Activated CD8-positive, alpha-beta memory T cell treated with anti-CD3 and anti-CD28 coated beads, Interleukin-2, amount 50 U/mL, for 48 hours (primary cell): ENCODE results near the gene GJD4.

Source experiments
- DNase-seq: peaks from one replicate; pipeline ENCODE4 v3.0.0-alpha.2; 2020

Gene GJD4

GRCh38 chr10:35605191-35605590 is at the start of gene GJD4:
Gene GJD4, plus strand, starts transcription at chr10:35605341. Its CDS starts 227 bp downstream, at chr10:35605568.
- no peak for DNase-seq

GRCh38 chr10:35555962-35556930 is 48.9 kb upstream of the GJD4 start:
- no peak for DNase-seq

GRCh38 chr10:35558276-35558675 is 46.9 kb upstream of the GJD4 start:
- no peak for DNase-seq

- no peak for DNase-seq
Measured at GRCh38 chr10:35559416-35559815, 45.7 kb upstream of the GJD4 start.

- DNase-seq: no peak
Measured at GRCh38 chr10:35561715-35562114, 43.4 kb upstream of the GJD4 start.

- no peak for DNase-seq
Measured at GRCh38 chr10:35562427-35562826, 42.7 kb upstream of the GJD4 start.

- DNase-seq: peak; percentile 61
Measured at GRCh38 chr10:35563261-35563891, 41.8 kb upstream of the GJD4 start.

GRCh38 chr10:35564341-35564968 is 40.7 kb upstream of the GJD4 start:
- DNase-seq: no peak

- DNase-seq: no peak
Measured at GRCh38 chr10:35565602-35566081, 39.5 kb upstream of the GJD4 start.

GRCh38 chr10:35567951-35568350 is 37.2 kb upstream of the GJD4 start:
- DNase-seq: no peak

- DNase-seq: no peak
Measured at GRCh38 chr10:35568483-35569015, 36.6 kb upstream of the GJD4 start.

- DNase-seq: no peak
Measured at GRCh38 chr10:35569111-35569707, 35.9 kb upstream of the GJD4 start.

GRCh38 chr10:35569836-35570235 is 35.3 kb upstream of the GJD4 start:
- DNase-seq: no peak

GRCh38 chr10:35570397-35570796 is 34.7 kb upstream of the GJD4 start:
- no peak for DNase-seq

GRCh38 chr10:35572583-35572982 is 32.6 kb upstream of the GJD4 start:
- DNase-seq: no peak

GRCh38 chr10:35573796-35574195 is 31.3 kb upstream of the GJD4 start:
- no peak for DNase-seq

- no peak for DNase-seq
Measured at GRCh38 chr10:35574924-35575352, 30.2 kb upstream of the GJD4 start.

- DNase-seq: no peak
Measured at GRCh38 chr10:35575640-35576039, 29.5 kb upstream of the GJD4 start.

GRCh38 chr10:35576730-35577129 is 28.4 kb upstream of the GJD4 start:
- no peak for DNase-seq

GRCh38 chr10:35577926-35578617 is 27.1 kb upstream of the GJD4 start:
- DNase-seq: no peak

GRCh38 chr10:35578618-35578956 is 26.6 kb upstream of the GJD4 start:
- no peak for DNase-seq

- DNase-seq: no peak
Measured at GRCh38 chr10:35579116-35579515, 26.0 kb upstream of the GJD4 start.
